HEK293 (cell line): ENCODE measurements around the gene ETV6.

Source experiments
- CTCF ChIP-seq: fragments of 450-650 bp; formaldehyde crosslinking; IDR thresholded peaks from 2 replicates; pipeline ENCODE4 v1.5.1; 2016; ENCODE audit warnings: missing biosample characterization, missing genetic modification characterization
- ZFP3 ChIP-seq: fragments of 450-650 bp; formaldehyde crosslinking; IDR thresholded peaks from 2 replicates; pipeline ENCODE4 v1.5.1; 2016; ENCODE audit warnings: low read depth, missing biosample characterization, missing genetic modification characterization
- ZNF175 ChIP-seq: fragments of 450-650 bp; formaldehyde crosslinking; IDR thresholded peaks from 2 replicates; pipeline ENCODE4 v1.5.1; 2016; ENCODE audit warnings: missing biosample characterization, missing genetic modification characterization
- ZNF426 ChIP-seq: fragments of 450-650 bp; formaldehyde crosslinking; IDR thresholded peaks from 2 replicates; pipeline ENCODE4 v1.5.1; 2017; ENCODE audit warnings: missing biosample characterization, missing genetic modification characterization, mild to moderate bottlenecking, inconsistent platforms, moderate library complexity
- ZNF501 ChIP-seq: fragments of 450-650 bp; formaldehyde crosslinking; IDR thresholded peaks from 2 replicates; pipeline ENCODE4 v1.5.1; 2016; ENCODE audit warnings: missing biosample characterization, missing genetic modification characterization
- ZNF600 ChIP-seq: fragments of 450-650 bp; formaldehyde crosslinking; IDR thresholded peaks from 2 replicates; pipeline ENCODE4 v1.5.1; 2016; ENCODE audit warnings: missing biosample characterization, missing genetic modification characterization

- TF ChIP-seq ZNF175 (tag by site-specific recombination): no peak
- TF ChIP-seq CTCF: no peak
- TF ChIP-seq ZNF501 (tag by site-specific recombination): no peak
- no peak for TF ChIP-seq ZNF600 (tag by site-specific recombination)
- TF ChIP-seq ZNF426 (tag by site-specific recombination): no peak
- no peak for TF ChIP-seq ZFP3 (tag by site-specific recombination)
Observed at GRCh38 chr12:11785712-11786111, 136.2 kb downstream of the ETV6 start.
